CD4-positive, alpha-beta T cell (primary cell): ENCODE data around the gene COL4A2. TPM values are rescaled to one million over a fixed set of nuclear protein-coding genes. Genes with fewer than 3 reads are reported as not detected.

Experiments used
- ATAC-seq: fragments of 200-7000 bp; cut with Tn5 transposase; one replicate; pipeline ENCODE4 v1.10.0; 2022; ENCODE audit warnings: mild to moderate bottlenecking; ENCODE audit not compliant: poor library complexity
- CTCF ChIA-PET: fragments of 350-600 bp; sonication (Branson Sonifier 250); formaldehyde crosslinking; loops from one replicate; lab custom pipeline; 2021; ENCODE audit warnings: antibody characterized with exemption, inconsistent platforms; lab: Charles Lee
- POLR2A ChIA-PET: fragments of 350-600 bp; sonication (Branson Sonifier 250); formaldehyde crosslinking; loops from one replicate; lab custom pipeline; 2021; ENCODE audit warnings: antibody characterized with exemption, inconsistent platforms; lab: Charles Lee
- DNase-seq, 14 experiments: peaks; one replicate each; pipeline ENCODE4 v3.0.0-alpha.2; 2013 to 2020; ENCODE audit warnings: mixed read lengths in 2 of 14
- H3K27ac ChIP-seq, 2 donors: one replicate each; pipeline versions ENCODE4 v1.5.1 to v1.7.0; 2013; ENCODE audit warnings: low read length in 2 of 2, low read depth in 1 of 2, mild to moderate bottlenecking in 1 of 2
- H3K27me3 ChIP-seq, 2 experiments: 1 replicate in 1 of 2; 2 replicates in 1 of 2; pipeline versions ENCODE4 v1.6.1 to v1.7.0; 2013; ENCODE audit warnings: low read length in 2 of 2, control low read depth in 1 of 2, mild to moderate bottlenecking in 1 of 2, moderate library complexity in 1 of 2; ENCODE audit not compliant: insufficient read depth in 2 of 2, control insufficient read depth in 1 of 2
- H3K36me3 ChIP-seq: one replicate; pipeline ENCODE4 v1.6.1; 2013; ENCODE audit warnings: low read length, control low read depth; ENCODE audit not compliant: insufficient read depth
- H3K4me1 ChIP-seq: one replicate; pipeline ENCODE4 v1.6.1; 2013; ENCODE audit warnings: low read length, control low read depth; ENCODE audit not compliant: insufficient read depth
- H3K4me3 ChIP-seq: one replicate; pipeline ENCODE4 v1.5.1; 2013; ENCODE audit warnings: mild to moderate bottlenecking, low read length, moderate library complexity
- H3K9me3 ChIP-seq, 2 experiments: 1 replicate in 1 of 2; 2 replicates in 1 of 2; pipeline versions ENCODE4 v1.6.1 to v1.7.0; 2013; ENCODE audit warnings: low read length in 2 of 2, mild to moderate bottlenecking in 2 of 2, control low read depth in 1 of 2, moderate library complexity in 1 of 2; ENCODE audit not compliant: control insufficient read depth in 1 of 2, insufficient read depth in 1 of 2
- H3K27ac Mint-ChIP-seq: one replicate; pipeline ENCODE4 v1.8.0; 2020; ENCODE audit warnings: mixed read lengths
- H3K27me3 Mint-ChIP-seq: one replicate; pipeline ENCODE4 v1.8.0; 2021; ENCODE audit warnings: mixed read lengths
- H3K36me3 Mint-ChIP-seq: one replicate; pipeline ENCODE4 v1.8.0; 2021; ENCODE audit warnings: low read depth, mixed read lengths
- H3K4me1 Mint-ChIP-seq: one replicate; pipeline ENCODE4 v1.8.0; 2021; ENCODE audit warnings: low read depth, mixed read lengths
- H3K4me3 Mint-ChIP-seq: one replicate; pipeline ENCODE4 v1.8.0; 2020; ENCODE audit warnings: mild to moderate bottlenecking, mixed read lengths
- H3K9me3 Mint-ChIP-seq: one replicate; pipeline ENCODE4 v1.8.0; 2020; ENCODE audit warnings: mixed read lengths
- CTCF ChIP-seq: fragments of 200-600 bp; IDR thresholded peaks from one replicate; pipeline ENCODE4 v1.8.0; 2022; ENCODE audit warnings: antibody characterized with exemption, mild to moderate bottlenecking
- intact Hi-C, 2 experiments: fragments of 100-400 bp; cut with DNase I in 1 of 2; cut with micrococcal nuclease in 1 of 2; formaldehyde crosslinking; loops; one replicate each; pipeline versions ENCODE4 v1.15.1 to v1.9.0; 2023 to 2025; cut with DNase I, micrococcal nuclease
- total RNA-seq, 174 experiments: library from RNA in 2 of 174; stranded (reverse) in 2 of 174; gene quantifications; one replicate each; pipeline ENCODE4 v1.2.3 and lab custom pipeline; 2021 to 2026

Gene COL4A2
- total RNA-seq, 2 experiments from 2014 or later, result not detected

- Histone ChIP-seq H3K9me3 (peaks cover 0 to 9% of the 10 kb centered on the region in 2 experiments), H3K27ac (no peak overlapping the region), H3K4me1 (no peaks in the 10 kb centered on the region), H3K36me3 (no peaks in the 10 kb centered on the region), H3K27me3 (peaks cover 28 to 54% of the 10 kb centered on the region in 2 experiments), H3K4me3 (no peak overlapping the region)
- H3K4me3 Mint-ChIP-seq, result no peak overlapping the region
- no peaks in the 10 kb centered on the region for H3K9me3 Mint-ChIP-seq
- H3K36me3 Mint-ChIP-seq, result no peaks in the 10 kb centered on the region
- no peak overlapping the region for H3K27ac Mint-ChIP-seq
- TF ChIP-seq CTCF, result no peak
- POLR2A ChIA-PET, result no interaction called here
- intact Hi-C loops, result no loop called here
- ATAC-seq, result no peak
- no peaks in the 10 kb centered on the region for H3K4me1 Mint-ChIP-seq
- no peak for DNase-seq
- CTCF ChIA-PET, result no interaction called here
- peaks cover 83% of the 10 kb centered on the region for H3K27me3 Mint-ChIP-seq
These were observed 7.7 kb upstream of the COL4A2 start for GRCh38 chr13:110299283-110299840.

- TF ChIP-seq CTCF, result no peak
- ChIA-PET CTCF (no interaction called here), POLR2A (no interaction called here)
- Mint-ChIP-seq H3K4me3 (no peak overlapping the region), H3K9me3 (no peaks in the 10 kb centered on the region), H3K27me3 (peaks cover 84% of the 10 kb centered on the region), H3K4me1 (no peaks in the 10 kb centered on the region), H3K27ac (no peak overlapping the region), H3K36me3 (no peaks in the 10 kb centered on the region)
- ATAC-seq (no peak), DNase-seq (no peak)
- Histone ChIP-seq H3K27me3 (peaks cover 30 to 62% of the 10 kb centered on the region in 2 experiments), H3K9me3 (peaks cover 0 to 9% of the 10 kb centered on the region in 2 experiments), H3K36me3 (no peaks in the 10 kb centered on the region), H3K4me3 (no peak overlapping the region), H3K27ac (no peak overlapping the region), H3K4me1 (no peaks in the 10 kb centered on the region)
- intact Hi-C loops, result no loop called here
These were observed 6.8 kb upstream of the COL4A2 start for GRCh38 chr13:110300090-110300815.

GRCh38 chr13:110301083-110301482, 6.0 kb upstream of the COL4A2 start:
- no peak for ATAC-seq
- H3K27ac Mint-ChIP-seq, result no peak overlapping the region
- no peaks in the 10 kb centered on the region for H3K9me3 Mint-ChIP-seq
- H3K4me3 ChIP-seq, result no peak overlapping the region
- no peak overlapping the region for H3K4me3 Mint-ChIP-seq
- no peak for TF ChIP-seq CTCF
- intact Hi-C loops, result no loop called here
- H3K27me3 Mint-ChIP-seq, result peaks cover 86% of the 10 kb centered on the region
- ChIA-PET POLR2A (no interaction called here), CTCF (no interaction called here)
- no peak for DNase-seq
- no peaks in the 10 kb centered on the region for H3K36me3 ChIP-seq
- no peak overlapping the region for H3K27ac ChIP-seq
- H3K4me1 ChIP-seq, result no peaks in the 10 kb centered on the region
- H3K9me3 ChIP-seq, result peaks cover 0 to 9% of the 10 kb centered on the region in 2 experiments
- no peaks in the 10 kb centered on the region for H3K4me1 Mint-ChIP-seq
- H3K27me3 ChIP-seq, result peaks cover 29 to 63% of the 10 kb centered on the region in 2 experiments
- no peaks in the 10 kb centered on the region for H3K36me3 Mint-ChIP-seq
